IMR-90 (cell line): ENCODE data around the gene RGS13. TPM values are rescaled to one million over a fixed set of nuclear protein-coding genes. Genes with fewer than 3 reads are reported as not detected.

Experiments used
- ATAC-seq: fragments of 200-7000 bp; cut with Tn5 transposase; 2 replicates; pipeline ENCODE4 v1.9.1; 2020; ENCODE audit warnings: low read depth, mild to moderate bottlenecking, moderate library complexity
- BruUV-seq: library from RNA; stranded (reverse); fragments of 400-500 nt; replicated peaks from 2 replicates; lab custom pipeline; 2021; lab: Mats Ljungman, UMichigan
- CTCF ChIA-PET: fragments of 300-600 bp; formaldehyde crosslinking; extraction: SDS; loops from one replicate; lab custom pipeline; 2021; ENCODE audit warnings: antibody characterized with exemption; lab: Yijun Ruan, JAX
- POLR2A ChIA-PET: fragments of 300-600 bp; sonication (Branson Sonifier 250); formaldehyde crosslinking; loops from one replicate; lab custom pipeline; 2022; ENCODE audit warnings: antibody characterized with exemption; ENCODE audit not compliant: unreplicated experiment; lab: Charles Lee
- DNase-seq: peaks from one replicate; pipeline ENCODE4 v3.0.0; 2013
- H2AFZ ChIP-seq: replicated peaks from 2 replicates; pipeline ENCODE3; 2013; ENCODE audit warnings: low read length, mild to moderate bottlenecking; ENCODE audit not compliant: poor library complexity
- H2AK5ac ChIP-seq: 2 replicates; pipeline ENCODE4 v1.6.1; 2013; ENCODE audit warnings: low read depth, low read length, inconsistent platforms
- H2AK9ac ChIP-seq: replicated peaks from 2 replicates; pipeline ENCODE3; 2013; ENCODE audit warnings: mild to moderate bottlenecking, low read depth, low read length, moderate library complexity; ENCODE audit not compliant: poor library complexity
- H2BK120ac ChIP-seq: 2 replicates; pipeline ENCODE4 v1.6.1; 2013; ENCODE audit warnings: low read depth, low read length, inconsistent platforms
- H2BK15ac ChIP-seq: 3 replicates; pipeline ENCODE4 v1.6.1; 2013; ENCODE audit warnings: low read depth, low read length, inconsistent platforms
- H2BK20ac ChIP-seq: 2 replicates; pipeline ENCODE4 v1.6.1; 2013; ENCODE audit warnings: low read depth, mild to moderate bottlenecking, inconsistent platforms, low read length, moderate library complexity
- H2BK5ac ChIP-seq: 2 replicates; pipeline ENCODE4 v1.6.1; 2013; ENCODE audit warnings: mild to moderate bottlenecking, low read depth, low read length, inconsistent platforms; ENCODE audit not compliant: poor library complexity, severe bottlenecking
- H3K14ac ChIP-seq: replicated peaks from 2 replicates; pipeline ENCODE4 v1.6.1; 2013; ENCODE audit warnings: low read depth, low read length, inconsistent platforms
- H3K18ac ChIP-seq: 2 replicates; pipeline ENCODE4 v1.6.1; 2013; ENCODE audit warnings: low read depth, low read length, control low read depth
- H3K23ac ChIP-seq: 2 replicates; pipeline ENCODE4 v1.6.1; 2013; ENCODE audit warnings: low read depth, low read length, inconsistent platforms
- H3K27ac ChIP-seq: 2 replicates; pipeline ENCODE4 v1.5.1; 2013; ENCODE audit warnings: mild to moderate bottlenecking, control low read depth, low read length; ENCODE audit not compliant: insufficient read depth
- H3K27me3 ChIP-seq: 2 replicates; pipeline ENCODE4 v1.6.1; 2013; ENCODE audit warnings: low read length; ENCODE audit not compliant: control insufficient read depth, insufficient read depth
- H3K36me3 ChIP-seq: 2 replicates; pipeline ENCODE4 v1.6.1; 2013; ENCODE audit warnings: low read length, mixed read lengths; ENCODE audit not compliant: control insufficient read depth, insufficient read depth
- H3K4ac ChIP-seq: 2 replicates; pipeline ENCODE4 v1.6.1; 2013; ENCODE audit warnings: low read depth, low read length, inconsistent platforms
- H3K4me1 ChIP-seq: 2 replicates; pipeline ENCODE4 v1.6.1; 2013; ENCODE audit warnings: low read length, mixed read lengths; ENCODE audit not compliant: control insufficient read depth, insufficient read depth
- H3K4me2 ChIP-seq: 2 replicates; pipeline ENCODE4 v1.6.1; 2013; ENCODE audit warnings: low read depth, mild to moderate bottlenecking, control low read depth, low read length, moderate library complexity
- H3K4me3 ChIP-seq: 2 replicates; pipeline ENCODE4 v1.5.1; 2013; ENCODE audit warnings: low read depth, mild to moderate bottlenecking, control low read depth, low read length, moderate library complexity; ENCODE audit not compliant: insufficient read depth
- H3K56ac ChIP-seq: 2 replicates; pipeline ENCODE4 v1.6.1; 2013; ENCODE audit warnings: low read length, inconsistent platforms; ENCODE audit not compliant: insufficient read depth; ENCODE audit errors: extremely low read depth
- H3K79me1 ChIP-seq, 2 experiments: 2 replicates each; pipeline ENCODE4 v1.6.1; 2013; ENCODE audit warnings: low read length in 2 of 2, inconsistent platforms in 1 of 2, low read depth in 1 of 2
- H3K9ac ChIP-seq: 2 replicates; pipeline ENCODE4 v1.6.1; 2013; ENCODE audit warnings: low read depth, low read length, control low read depth
- H3K9me1 ChIP-seq: 2 replicates; pipeline ENCODE4 v1.6.1; 2013; ENCODE audit warnings: low read length, inconsistent platforms; ENCODE audit not compliant: insufficient read depth
- H3K9me3 ChIP-seq: 2 replicates; pipeline ENCODE4 v1.6.1; 2013; ENCODE audit warnings: low read length; ENCODE audit not compliant: control insufficient read depth, insufficient read depth
- H4K20me1 ChIP-seq: 2 replicates; pipeline ENCODE4 v1.6.1; 2013; ENCODE audit warnings: low read length, inconsistent platforms; ENCODE audit not compliant: insufficient read depth
- H4K5ac ChIP-seq: 2 replicates; pipeline ENCODE4 v1.6.1; 2013; ENCODE audit warnings: mild to moderate bottlenecking, low read depth, low read length, control low read depth
- H4K8ac ChIP-seq, 2 experiments: 2 replicates each; pipeline ENCODE4 v1.6.1; 2013; ENCODE audit warnings: low read depth in 2 of 2, low read length in 2 of 2, control low read depth in 1 of 2, inconsistent platforms in 1 of 2
- H4K91ac ChIP-seq: 2 replicates; pipeline ENCODE4 v1.6.1; 2013; ENCODE audit warnings: low read depth, low read length, inconsistent platforms; ENCODE audit not compliant: insufficient read depth
- CEBPB ChIP-seq: IDR thresholded peaks from 2 replicates; pipeline ENCODE4 v1.6.1; 2012; ENCODE audit warnings: low read depth, low read length, improper control_type of control experiment
- CTCF ChIP-seq: conservative IDR thresholded peaks from 2 replicates; pipeline ENCODE4 v1.5.1; 2012; ENCODE audit warnings: mild to moderate bottlenecking, low read depth, low read length, improper control_type of control experiment
- FOS ChIP-seq: fragments of 150-350 bp; IDR thresholded peaks from 2 replicates; pipeline ENCODE4 v1.6.1; 2016; ENCODE audit warnings: low read depth, low read length
- RAD21 ChIP-seq: IDR thresholded peaks from 2 replicates; pipeline ENCODE4 v1.6.1; 2012; ENCODE audit warnings: low read length, improper control_type of control experiment
- SMC3 ChIP-seq: fragments of 150-350 bp; IDR thresholded peaks from 2 replicates; pipeline ENCODE4 v1.6.1; 2016; ENCODE audit warnings: low read depth, mild to moderate bottlenecking, antibody characterized with exemption, low read length, moderate library complexity
- WGBS, 2 experiments: methylation state at CpG; one replicate each; pipeline versions ENCODE4 v1.1.5 to v1.1.7; 2013; ENCODE audit warnings: missing lambda C conversion rate in 2 of 2; ENCODE audit not compliant: insufficient read length in 1 of 2; ENCODE audit errors: extremely low coverage in 2 of 2; 5-methylcytosine and 5-hydroxymethylcytosine counted together
- dilution Hi-C: fragments of 300-500 bp; cut with HindIII; formaldehyde crosslinking; loops from one replicate; pipeline ENCODE4 v1.14.3; 2018; ENCODE audit warnings: low sequenced_read_pairs; ENCODE audit not compliant: unreplicated experiment
- in situ Hi-C: fragments of 300-500 bp; cut with MboI; formaldehyde crosslinking; loops from 3 replicates; pipeline ENCODE4 v1.14.3; 2019; ENCODE audit warnings: low sequenced_read_pairs, inconsistent platforms, mixed read lengths
- intact Hi-C: fragments of 100-400 bp; cut with micrococcal nuclease; formaldehyde crosslinking; loops from 2 replicates; pipeline ENCODE4 v1.10.0; 2022
- polyA plus RNA-seq, 3 experiments: library from polyadenylated mRNA; depleted of rRNA; stranded (reverse); fragments of >200 nt; gene quantifications; 2 replicates each; pipeline ENCODE4 v1.2.3, GENCODE V29; 2012; ENCODE audit warnings: low replicate concordance in 1 of 3
- total RNA-seq: library from RNA; depleted of rRNA; stranded (reverse); fragments of >200 nt; gene quantifications from 2 replicates; pipeline ENCODE4 v1.2.3, GENCODE V29; 2012

The RGS13 gene
- total and polyA plus RNA-seq, 2 of the 4 experiments (the other 2 are of a cell fraction), result not detected

GRCh38 chr1:192610112-192610889 is 25.6 kb upstream of the RGS13 start:
- Histone ChIP-seq H3K14ac (no peak overlapping the region), H3K36me3 (no peaks in the 10 kb centered on the region), H3K9ac (no peak overlapping the region), H3K4me2 (no peak overlapping the region), H4K8ac (no peak overlapping the region), H2BK5ac (no peak overlapping the region), H3K9me1 (no peaks in the 10 kb centered on the region), H3K18ac (no peak overlapping the region), H2BK15ac (no peak overlapping the region), H3K56ac (no peak overlapping the region), H4K5ac (no peak overlapping the region), H4K91ac (no peak overlapping the region), H2AFZ (no peak overlapping the region), H3K27me3 (no peaks in the 10 kb centered on the region), H4K20me1 (no peaks in the 10 kb centered on the region), H3K79me1 (no peaks in the 10 kb centered on the region), H2AK5ac (no peak overlapping the region), H3K4ac (no peak overlapping the region), H3K4me1 (no peaks in the 10 kb centered on the region; the same call in 1 of the 2 replicates), H3K9me3 (no peaks in the 10 kb centered on the region), H3K23ac (no peak overlapping the region), H2BK120ac (no peak overlapping the region), H3K4me3 (no peak overlapping the region), H2AK9ac (no peak overlapping the region), H3K27ac (no peak overlapping the region), H2BK20ac (no peak overlapping the region)
- TF ChIP-seq RAD21 (peak; percentile 73), SMC3 (peak; percentile 78), CTCF (peak; percentile 68), FOS (no peak), CEBPB (peak; percentile 64)
- ChIA-PET POLR2A (interaction anchor here (0.6 to 0.7 kb wide), 2 partner anchors 153 to 1112 kb away, joined by 3 read pairs; no protein-coding TSS in a partner anchor), CTCF (interaction anchor here (0.7 to 1.9 kb wide), 2 partner anchors 133 to 135 kb away, joined by 3 to 12 read pairs; no protein-coding TSS in a partner anchor)
- intact Hi-C loops, result loop anchor here (1.0 to 2.0 kb wide), 3 partner anchors 133 to 420 kb away; no protein-coding TSS in a partner anchor
- DNase-seq, result peak; percentile 45
- no peak for ATAC-seq
- no CpG with 5 or more reads among the region's 3 CpGs for WGBS, 2 experiments
- dilution Hi-C loops, result no loop called here
- in situ Hi-C loops, result no loop called here
- no TSS peak for BruUV-seq
